T follicular helper cell (primary cell): ENCODE data around the gene NECTIN1.

Experiments used
- DNase-seq: peaks from one replicate; pipeline ENCODE4 v3.0.0-alpha.2; 2020; ENCODE audit warnings: low read depth

Gene NECTIN1

GRCh38 chr11:119754656-119755355 is 25.8 kb upstream of the NECTIN1 start:
- no peak for DNase-seq

- DNase-seq = no peak
These were observed 25.2 kb upstream of the NECTIN1 start for GRCh38 chr11:119754199-119754598.

DNA sequence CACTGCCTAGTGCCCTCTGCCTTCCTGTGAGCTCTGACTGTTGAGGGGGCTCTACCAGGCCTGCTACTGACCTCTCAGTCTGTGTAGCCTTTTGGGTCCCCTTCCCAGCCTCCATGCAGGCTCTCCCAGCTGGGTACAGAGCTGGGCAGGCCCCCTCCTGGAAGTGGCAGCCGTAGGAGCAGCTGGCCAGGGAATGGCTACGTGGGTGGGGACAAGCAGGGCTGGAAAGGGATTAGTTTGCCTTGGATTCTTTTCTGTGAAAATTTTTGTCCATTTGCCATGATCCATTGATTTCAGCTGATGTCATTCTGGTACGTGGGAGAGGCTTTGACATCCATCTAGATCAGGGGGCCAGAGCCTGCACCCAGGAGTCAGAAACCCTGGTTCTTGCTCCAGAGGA is 23.9 kb upstream of the NECTIN1 start:
- DNase-seq = no peak

DNA sequence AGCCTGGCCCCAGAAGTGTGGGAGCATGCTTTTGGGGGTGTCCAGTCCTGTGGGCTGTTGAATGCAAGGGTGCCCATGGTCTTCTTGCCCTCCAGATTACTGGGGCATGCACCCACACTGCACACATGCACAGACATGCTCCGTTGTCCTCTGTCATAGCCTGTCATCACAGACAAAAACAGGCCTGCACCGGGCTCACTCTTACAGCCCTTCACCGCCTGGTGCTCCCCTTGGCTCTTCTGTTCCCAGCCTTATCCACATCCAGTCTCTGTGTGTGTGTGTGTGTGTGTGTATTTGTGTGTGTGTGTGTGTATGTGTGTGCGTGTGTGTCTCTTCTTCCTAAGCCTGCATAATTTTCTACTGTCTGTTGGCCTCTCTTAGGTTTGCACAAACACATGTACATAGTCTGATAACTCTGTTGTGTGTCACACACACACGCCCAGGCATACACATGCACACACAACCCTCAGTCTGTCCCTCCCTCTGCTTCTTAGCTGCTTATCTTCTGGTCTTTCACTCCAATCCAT is 23.4 kb upstream of the NECTIN1 start:
- no peak for DNase-seq

DNA sequence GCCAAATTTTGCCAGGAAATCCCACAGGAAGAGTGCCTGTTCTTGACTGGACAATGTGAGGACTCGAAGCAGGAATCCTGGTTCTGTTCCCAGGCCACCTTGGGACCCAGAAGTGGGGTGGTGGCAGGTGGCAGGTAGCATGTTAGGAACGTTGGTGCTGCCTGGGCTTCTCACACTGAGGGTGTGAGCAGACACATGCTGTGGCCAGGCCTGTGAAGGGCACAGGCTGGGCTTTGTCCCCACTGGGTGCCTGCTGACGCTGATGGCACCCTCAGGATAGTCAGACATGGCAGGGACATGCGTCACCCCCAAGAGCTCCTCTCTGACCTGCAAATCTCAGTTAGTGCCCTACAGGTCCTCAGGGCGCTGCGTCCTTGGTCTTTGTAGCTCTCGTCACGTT is 21.1 kb upstream of the NECTIN1 start:
- DNase-seq = no peak

GRCh38 chr11:119749006-119749565 is 20.1 kb upstream of the NECTIN1 start:
- DNase-seq = no peak

GRCh38 chr11:119747868-119748660 is 19.1 kb upstream of the NECTIN1 start:
- no peak for DNase-seq

DNA sequence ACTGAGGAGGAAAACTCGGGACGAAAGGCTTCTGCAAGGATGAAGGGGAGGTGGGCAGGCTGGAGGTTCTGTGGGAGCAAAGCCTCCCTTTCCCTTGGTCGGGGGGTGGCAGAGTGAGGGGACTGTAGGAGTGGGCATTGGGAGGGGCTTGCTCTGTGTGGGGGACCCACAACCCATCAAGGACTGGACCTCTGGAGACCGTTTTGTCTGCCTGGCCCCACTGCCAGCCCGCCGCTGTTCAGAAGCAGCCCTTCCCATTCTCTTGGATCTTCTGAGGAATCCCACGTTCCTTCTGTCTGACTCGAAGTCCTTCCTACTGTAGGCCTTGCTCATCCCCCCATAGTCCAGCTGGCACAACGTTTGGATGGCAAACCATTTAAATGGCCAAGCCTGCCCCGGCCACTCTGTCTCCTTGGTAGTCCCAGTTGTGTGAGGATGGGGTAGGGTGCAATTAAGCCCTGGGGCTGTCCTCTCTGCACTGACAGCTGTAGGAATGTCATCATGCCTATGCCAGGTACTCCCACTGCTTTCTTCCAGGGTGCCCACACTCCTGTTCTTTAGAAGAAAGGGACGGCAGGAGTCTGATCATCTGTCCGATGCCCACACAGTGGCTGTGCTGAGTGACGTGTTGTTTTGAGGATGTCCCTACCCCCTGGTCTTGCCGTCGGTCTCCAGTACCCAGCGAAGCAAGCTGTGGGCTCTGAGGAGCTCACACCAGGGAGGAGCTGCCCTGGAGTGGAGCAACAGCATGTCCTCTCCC is 17.0 kb upstream of the NECTIN1 start:
- no peak for DNase-seq

DNA sequence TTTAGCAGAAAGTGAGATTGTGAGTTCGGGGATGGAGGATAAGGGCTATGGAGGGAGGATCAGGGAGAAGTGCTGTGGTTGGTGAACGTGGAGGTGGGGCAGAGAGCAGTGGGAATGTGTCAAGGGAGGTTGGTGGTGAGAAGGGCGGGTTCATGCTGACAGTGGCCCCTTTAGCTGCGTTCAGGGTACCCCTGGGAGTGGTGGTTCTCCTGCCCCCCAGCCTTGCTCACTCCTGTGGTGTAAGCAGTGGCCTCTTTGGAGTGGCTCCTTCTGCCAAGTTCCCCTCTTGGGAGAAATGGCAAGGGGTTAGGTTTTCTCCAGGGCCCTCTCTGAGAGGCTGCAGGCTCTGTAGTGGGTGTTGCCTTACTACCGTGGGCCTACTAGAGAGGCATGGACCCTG is 16.1 kb upstream of the NECTIN1 start:
- DNase-seq = no peak

- DNase-seq = no peak
These were observed 15.6 kb upstream of the NECTIN1 start for GRCh38 chr11:119744577-119744976.

DNA sequence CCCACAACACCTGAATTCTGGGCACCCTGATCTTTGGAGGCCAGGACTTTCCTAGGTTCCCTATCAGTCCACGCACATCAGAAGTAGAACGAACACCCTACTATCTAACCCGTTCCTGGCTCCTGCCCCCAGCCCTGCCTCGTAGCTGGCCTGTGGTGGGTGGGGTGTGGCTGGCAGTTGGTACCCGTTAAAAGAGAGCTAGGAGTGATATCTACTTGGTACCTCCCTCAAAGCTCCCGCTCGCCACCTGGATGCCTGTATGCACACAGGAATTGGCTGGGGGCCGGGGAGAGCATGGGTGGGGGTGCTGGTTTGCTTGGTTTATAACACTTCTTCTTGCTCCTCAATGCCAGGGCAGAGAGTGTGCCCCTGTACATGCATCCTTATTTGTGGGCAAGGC is 14.0 kb upstream of the NECTIN1 start:
- DNase-seq = no peak

- DNase-seq = no peak
These were observed 13.4 kb upstream of the NECTIN1 start for GRCh38 chr11:119742263-119742861.

GRCh38 chr11:119741369-119742262 is 12.6 kb upstream of the NECTIN1 start:
- peak; percentile 35 for DNase-seq

- DNase-seq = no peak
These were observed 11.0 kb upstream of the NECTIN1 start for GRCh38 chr11:119739975-119740374.

- DNase-seq = no peak
These were observed 10.2 kb upstream of the NECTIN1 start for GRCh38 chr11:119739021-119739703.

GRCh38 chr11:119738059-119738439 is 9.0 kb upstream of the NECTIN1 start:
- DNase-seq = no peak

- DNase-seq = no peak
These were observed 8.5 kb upstream of the NECTIN1 start for GRCh38 chr11:119737366-119738058.

DNA sequence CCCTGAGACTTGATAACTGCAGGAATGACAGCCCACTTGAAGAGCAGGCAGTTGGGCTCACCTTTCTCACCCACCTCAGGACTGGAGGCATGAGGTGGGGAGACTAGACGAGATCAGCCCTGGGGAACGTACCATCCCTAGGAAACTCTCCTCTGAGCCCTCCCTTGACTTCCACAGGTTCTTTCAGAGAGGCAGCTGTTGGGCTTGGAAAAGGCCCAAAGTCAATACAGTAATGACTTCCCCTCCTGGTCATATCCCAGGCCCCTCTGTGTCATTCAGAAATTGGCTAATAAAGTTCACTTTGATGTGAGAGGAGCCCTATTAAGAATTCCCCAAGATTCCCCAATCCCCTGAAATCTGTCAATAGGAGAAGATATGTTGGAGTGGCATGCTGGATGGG is 5.8 kb upstream of the NECTIN1 start:
- no peak for DNase-seq

- DNase-seq = no peak
These were observed 1.9 kb upstream of the NECTIN1 start for GRCh38 chr11:119730789-119731386.
